ENCODE results near the gene SLC35B2.

SLC35B2 gene

GRCh38 chr6:44271914-44272313 lies 14.6 kb upstream of the SLC35B2 start:
- Histone ChIP-seq H3K36me3 (replicated peaks; ENCODE audit: insufficient read depth, low read length) (no peaks in the 10 kb centered on the region), H3K79me2 (ENCODE audit: low read length) (no peaks in the 10 kb centered on the region), H3K9ac (ENCODE audit: low read length) (no peak overlapping the region), H3K27ac (ENCODE audit: low read length) (no peak overlapping the region), H3K4me2 (ENCODE audit: low read depth, low read length) (no peak overlapping the region), H3K9me3 (replicated peaks; ENCODE audit: insufficient read depth, low read length) (no peaks in the 10 kb centered on the region), H3K9me2 (replicated peaks; ENCODE audit: insufficient read depth, low read length) (no peaks in the 10 kb centered on the region), H3K4me3 (ENCODE audit: low read length) (no peak overlapping the region), H2AFZ (ENCODE audit: low read length) (no peak overlapping the region), H3K27me3 (replicated peaks; ENCODE audit: insufficient read depth, low read length) (peaks cover 58% of the 10 kb centered on the region), H4K20me1 (ENCODE audit: insufficient read depth, low read length) (no peaks in the 10 kb centered on the region), H3F3A (ENCODE audit: insufficient read depth, low read length) (peaks cover 1% of the 10 kb centered on the region), H3K4me1 (ENCODE audit: low read length) (peaks cover 4% of the 10 kb centered on the region; the same call in 1 of the 2 replicates)
- no peak for TF ChIP-seq CTCF (IDR thresholded peaks at IDR 0.05; ENCODE audit: low read length)
- TF ChIP-seq EZH2phosphoT487 (IDR thresholded peaks at IDR 0.05; ENCODE audit: low read length) = no peak
- no peak for TF ChIP-seq EZH2 (optimal IDR thresholded peaks at IDR 0.05; ENCODE audit: low read depth, low read length)
- no peak for DNase-seq

GRCh38 chr6:44271406-44271723 lies 14.0 kb upstream of the SLC35B2 start:
- Histone ChIP-seq H3K79me2 (ENCODE audit: low read length) (no peaks in the 10 kb centered on the region), H3F3A (ENCODE audit: insufficient read depth, low read length) (peaks cover 7% of the 10 kb centered on the region), H3K27ac (ENCODE audit: low read length) (no peak overlapping the region), H3K4me3 (ENCODE audit: low read length) (no peak overlapping the region), H3K36me3 (replicated peaks; ENCODE audit: insufficient read depth, low read length) (no peaks in the 10 kb centered on the region), H3K4me2 (ENCODE audit: low read depth, low read length) (no peak overlapping the region), H3K9me2 (replicated peaks; ENCODE audit: insufficient read depth, low read length) (no peaks in the 10 kb centered on the region), H4K20me1 (ENCODE audit: insufficient read depth, low read length) (no peaks in the 10 kb centered on the region), H3K4me1 (ENCODE audit: low read length) (peaks cover 8% of the 10 kb centered on the region), H3K27me3 (replicated peaks; ENCODE audit: insufficient read depth, low read length) (peaks cover 54% of the 10 kb centered on the region), H3K9me3 (replicated peaks; ENCODE audit: insufficient read depth, low read length) (no peaks in the 10 kb centered on the region), H2AFZ (ENCODE audit: low read length) (no peak overlapping the region), H3K9ac (ENCODE audit: low read length) (no peak overlapping the region)
- TF ChIP-seq EZH2 (optimal IDR thresholded peaks at IDR 0.05; ENCODE audit: low read depth, low read length) (no peak), CTCF (IDR thresholded peaks at IDR 0.05; ENCODE audit: low read length) (no peak), EZH2phosphoT487 (IDR thresholded peaks at IDR 0.05; ENCODE audit: low read length) (no peak)
- no peak for DNase-seq

GRCh38 chr6:44270526-44271405 lies 13.4 kb upstream of the SLC35B2 start:
- TF ChIP-seq EZH2phosphoT487 (IDR thresholded peaks at IDR 0.05; ENCODE audit: low read length) (no peak), EZH2 (optimal IDR thresholded peaks at IDR 0.05; ENCODE audit: low read depth, low read length) (no peak)
- Histone ChIP-seq H3K27me3 (replicated peaks; ENCODE audit: insufficient read depth, low read length) (peaks cover 54% of the 10 kb centered on the region), H3K79me2 (ENCODE audit: low read length) (no peaks in the 10 kb centered on the region), H3F3A (ENCODE audit: insufficient read depth, low read length) (peaks cover 13% of the 10 kb centered on the region), H3K4me3 (ENCODE audit: low read length) (no peak overlapping the region), H3K9me3 (replicated peaks; ENCODE audit: insufficient read depth, low read length) (no peaks in the 10 kb centered on the region), H3K27ac (ENCODE audit: low read length) (no peak overlapping the region), H3K9ac (ENCODE audit: low read length) (no peak overlapping the region), H3K36me3 (replicated peaks; ENCODE audit: insufficient read depth, low read length) (no peaks in the 10 kb centered on the region), H4K20me1 (ENCODE audit: insufficient read depth, low read length) (no peaks in the 10 kb centered on the region), H3K4me2 (ENCODE audit: low read depth, low read length) (no peak overlapping the region), H2AFZ (ENCODE audit: low read length) (no peak overlapping the region), H3K4me1 (ENCODE audit: low read length) (peaks cover 14% of the 10 kb centered on the region), H3K9me2 (replicated peaks; ENCODE audit: insufficient read depth, low read length) (no peaks in the 10 kb centered on the region)
- no peak for DNase-seq
